Fibroblast of lung (primary cell): Measurements from ENCODE around the gene NFASC.

Source experiments
- EZH2 ChIP-seq: IDR thresholded peaks from 2 replicates; pipeline ENCODE4 v1.5.1; 2012; ENCODE audit warnings: low read length, control low read depth, mild to moderate bottlenecking; ENCODE audit errors: missing control alignments
- TF ChIP-seq, protein P1 (sequence below), 2 donors: IDR thresholded peaks in 1 of 2; conservative IDR thresholded peaks in 1 of 2; 1 replicate in 1 of 2; 2 replicates in 1 of 2; pipeline ENCODE4 v1.5.1; 2011 to 2012; ENCODE audit warnings: low read length in 2 of 2, control low read depth in 1 of 2, inconsistent platforms in 1 of 2, low read depth in 1 of 2, mild to moderate bottlenecking in 1 of 2

DNA sequence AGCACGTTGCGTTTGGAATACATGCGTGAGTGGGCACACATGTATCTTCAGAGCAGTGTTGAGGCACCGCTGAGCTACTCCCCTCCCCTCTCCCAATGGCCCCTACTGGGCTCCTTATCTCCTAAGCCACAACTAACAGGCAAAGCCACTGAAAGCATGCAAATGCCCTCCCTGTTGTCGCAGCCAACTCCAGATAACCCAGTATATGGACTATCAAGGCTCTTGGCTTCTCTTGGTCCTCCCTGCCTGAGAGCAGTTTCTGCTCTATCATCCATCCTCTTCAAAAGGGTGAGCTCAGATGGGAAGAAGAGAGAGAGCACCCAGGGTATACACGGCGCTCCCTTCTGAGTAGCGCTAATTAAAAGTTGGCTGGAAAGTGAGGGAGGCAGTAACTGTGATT, 113.8 kb downstream of the NFASC start:
- TF ChIP-seq, protein P1, sequence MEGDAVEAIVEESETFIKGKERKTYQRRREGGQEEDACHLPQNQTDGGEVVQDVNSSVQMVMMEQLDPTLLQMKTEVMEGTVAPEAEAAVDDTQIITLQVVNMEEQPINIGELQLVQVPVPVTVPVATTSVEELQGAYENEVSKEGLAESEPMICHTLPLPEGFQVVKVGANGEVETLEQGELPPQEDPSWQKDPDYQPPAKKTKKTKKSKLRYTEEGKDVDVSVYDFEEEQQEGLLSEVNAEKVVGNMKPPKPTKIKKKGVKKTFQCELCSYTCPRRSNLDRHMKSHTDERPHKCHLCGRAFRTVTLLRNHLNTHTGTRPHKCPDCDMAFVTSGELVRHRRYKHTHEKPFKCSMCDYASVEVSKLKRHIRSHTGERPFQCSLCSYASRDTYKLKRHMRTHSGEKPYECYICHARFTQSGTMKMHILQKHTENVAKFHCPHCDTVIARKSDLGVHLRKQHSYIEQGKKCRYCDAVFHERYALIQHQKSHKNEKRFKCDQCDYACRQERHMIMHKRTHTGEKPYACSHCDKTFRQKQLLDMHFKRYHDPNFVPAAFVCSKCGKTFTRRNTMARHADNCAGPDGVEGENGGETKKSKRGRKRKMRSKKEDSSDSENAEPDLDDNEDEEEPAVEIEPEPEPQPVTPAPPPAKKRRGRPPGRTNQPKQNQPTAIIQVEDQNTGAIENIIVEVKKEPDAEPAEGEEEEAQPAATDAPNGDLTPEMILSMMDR (conservative IDR thresholded peaks at IDR 0.05 in 1 of 2, IDR thresholded peaks at IDR 0.05 in 1 of 2; ENCODE audit: low read depth in 1 of 2, low read length in 2 of 2): no peak
- TF ChIP-seq EZH2: no peak
